ENCODE data around the gene MEGF11.

DNA sequence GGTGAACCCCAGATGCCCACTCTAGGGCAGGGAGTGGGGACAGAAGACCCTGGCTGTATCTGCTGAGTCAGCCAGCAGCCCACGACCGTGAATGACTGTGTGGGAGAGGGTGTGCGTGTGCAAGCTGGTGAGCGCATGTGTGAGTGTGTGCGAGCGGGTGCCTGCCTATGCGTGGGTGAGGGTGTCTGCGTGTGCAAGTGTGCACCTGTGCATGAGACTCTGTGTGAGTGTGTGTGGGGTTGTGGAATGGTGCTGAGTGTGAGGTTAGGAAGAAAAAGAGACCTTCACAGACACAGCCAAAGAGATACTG lies 235.1 kb downstream of the MEGF11 start:
- TF ChIP-seq, protein P1, sequence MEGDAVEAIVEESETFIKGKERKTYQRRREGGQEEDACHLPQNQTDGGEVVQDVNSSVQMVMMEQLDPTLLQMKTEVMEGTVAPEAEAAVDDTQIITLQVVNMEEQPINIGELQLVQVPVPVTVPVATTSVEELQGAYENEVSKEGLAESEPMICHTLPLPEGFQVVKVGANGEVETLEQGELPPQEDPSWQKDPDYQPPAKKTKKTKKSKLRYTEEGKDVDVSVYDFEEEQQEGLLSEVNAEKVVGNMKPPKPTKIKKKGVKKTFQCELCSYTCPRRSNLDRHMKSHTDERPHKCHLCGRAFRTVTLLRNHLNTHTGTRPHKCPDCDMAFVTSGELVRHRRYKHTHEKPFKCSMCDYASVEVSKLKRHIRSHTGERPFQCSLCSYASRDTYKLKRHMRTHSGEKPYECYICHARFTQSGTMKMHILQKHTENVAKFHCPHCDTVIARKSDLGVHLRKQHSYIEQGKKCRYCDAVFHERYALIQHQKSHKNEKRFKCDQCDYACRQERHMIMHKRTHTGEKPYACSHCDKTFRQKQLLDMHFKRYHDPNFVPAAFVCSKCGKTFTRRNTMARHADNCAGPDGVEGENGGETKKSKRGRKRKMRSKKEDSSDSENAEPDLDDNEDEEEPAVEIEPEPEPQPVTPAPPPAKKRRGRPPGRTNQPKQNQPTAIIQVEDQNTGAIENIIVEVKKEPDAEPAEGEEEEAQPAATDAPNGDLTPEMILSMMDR (IDR thresholded peaks at IDR 0.05), result no peak
- no peak for TF ChIP-seq POLR2A (IDR thresholded peaks at IDR 0.05)

All from right lobe of liver (tissue), 4 donors.